K562 (cell line): ENCODE data around the gene C2.

Experiments
- CBX3 ChIP-seq, 2 experiments: IDR thresholded peaks; 1 replicate in 1 of 2; 2 replicates in 1 of 2; pipeline ENCODE4 v1.6.1; 2012; ENCODE audit warnings: inconsistent platforms in 2 of 2, low read length in 2 of 2, borderline replicate concordance in 1 of 2, control low read depth in 1 of 2
- MAZ ChIP-seq, 2 experiments: fragments of 450-650 bp in 1 of 2; sonication (generic) in 1 of 2; formaldehyde crosslinking; IDR thresholded peaks in 1 of 2; conservative IDR thresholded peaks in 1 of 2; 2 replicates each; pipeline versions ENCODE4 v1.4.0 to v1.5.0; 2020; ENCODE audit warnings: mild to moderate bottlenecking in 1 of 2, missing genetic modification reagents in 1 of 2
- POLR2AphosphoS5 ChIP-seq: IDR thresholded peaks from 2 replicates; pipeline ENCODE4 v1.6.1; 2011; ENCODE audit warnings: mild to moderate bottlenecking, low read depth, low read length, moderate library complexity; ENCODE audit not compliant: control insufficient read depth, insufficient read depth
- TAF15 ChIP-seq: fragments of 200-400 bp; formaldehyde crosslinking; IDR thresholded peaks from 2 replicates; pipeline ENCODE4 v1.6.1; 2017; ENCODE audit warnings: mild to moderate bottlenecking, low read depth, low read length, moderate library complexity
- TCF7L2 ChIP-seq: fragments of 150-350 bp; IDR thresholded peaks from 2 replicates; pipeline ENCODE4 v1.6.1; 2016; ENCODE audit warnings: low read depth, mild to moderate bottlenecking, low read length, moderate library complexity
- YY1 ChIP-seq, 3 experiments: IDR thresholded peaks; 2 replicates each; pipeline ENCODE4 v1.6.1; 2011; ENCODE audit warnings: low read length in 2 of 3, mild to moderate bottlenecking in 2 of 3, moderate library complexity in 2 of 3, borderline replicate concordance in 1 of 3, control low read depth in 1 of 3, low read depth in 1 of 3; ENCODE audit not compliant: insufficient read depth in 3 of 3, insufficient replicate concordance in 2 of 3, control insufficient read depth in 1 of 3, insufficient read length in 1 of 3; ENCODE audit errors: extremely low read depth in 1 of 3
- ZBTB2 ChIP-seq: fragments of 450-650 bp; IDR thresholded peaks from 2 replicates; pipeline ENCODE4 v1.6.1; 2016; ENCODE audit warnings: antibody characterized with exemption
- ZEB2 ChIP-seq: fragments of 450-650 bp; IDR thresholded peaks from 2 replicates; pipeline ENCODE4 v1.6.1; 2016

- no peak for TF ChIP-seq TCF7L2
- TF ChIP-seq YY1 (IDR thresholded peaks at IDR 0.05; ENCODE audit: borderline replicate concordance in 1 of 3, control insufficient read depth in 1 of 3, extremely low read depth in 1 of 3, insufficient read depth in 3 of 3, insufficient read length in 1 of 3, insufficient replicate concordance in 2 of 3, low read depth in 1 of 3, low read length in 2 of 3) = no peak
- TF ChIP-seq POLR2AphosphoS5 = no peak
- TF ChIP-seq ZBTB2 = no peak
- no peak for TF ChIP-seq ZEB2
- no peak for TF ChIP-seq CBX3 (IDR thresholded peaks at IDR 0.05; ENCODE audit: borderline replicate concordance in 1 of 2, low read length in 2 of 2)
- TF ChIP-seq MAZ (CRISPR knock-in tag; conservative IDR thresholded peaks at IDR 0.05 in 1 of 2, IDR thresholded peaks at IDR 0.05 in 1 of 2) = no peak
- no peak for TF ChIP-seq TAF15
Measured at GRCh38 chr6:31915756-31916155, 11.8 kb upstream of the C2 start.
